Upper lobe of left lung (tissue), 4 donors: ENCODE data around the gene KDELR1.

Experiments used
- EP300 ChIP-seq, 4 donors: sonication (generic); formaldehyde crosslinking; IDR thresholded peaks; one replicate each; pipeline ENCODE4 v1.5.1; 2017; ENCODE audit warnings: antibody characterized with exemption in 4 of 4, control low read depth in 2 of 4
- POLR2AphosphoS5 ChIP-seq, 2 donors: sonication (generic); formaldehyde crosslinking; IDR thresholded peaks; one replicate each; pipeline ENCODE4 v1.5.1; 2017; ENCODE audit warnings: antibody characterized with exemption in 2 of 2
- TF ChIP-seq, protein P1 (sequence below), 6 experiments: fragments of 450-650 bp in 4 of 6; fragments of 200-600 bp in 2 of 6; sonication (generic) in 2 of 6; IDR thresholded peaks; one replicate each; pipeline ENCODE4 v1.5.1; 2016 to 2019; ENCODE audit warnings: antibody characterized with exemption in 6 of 6

DNA sequence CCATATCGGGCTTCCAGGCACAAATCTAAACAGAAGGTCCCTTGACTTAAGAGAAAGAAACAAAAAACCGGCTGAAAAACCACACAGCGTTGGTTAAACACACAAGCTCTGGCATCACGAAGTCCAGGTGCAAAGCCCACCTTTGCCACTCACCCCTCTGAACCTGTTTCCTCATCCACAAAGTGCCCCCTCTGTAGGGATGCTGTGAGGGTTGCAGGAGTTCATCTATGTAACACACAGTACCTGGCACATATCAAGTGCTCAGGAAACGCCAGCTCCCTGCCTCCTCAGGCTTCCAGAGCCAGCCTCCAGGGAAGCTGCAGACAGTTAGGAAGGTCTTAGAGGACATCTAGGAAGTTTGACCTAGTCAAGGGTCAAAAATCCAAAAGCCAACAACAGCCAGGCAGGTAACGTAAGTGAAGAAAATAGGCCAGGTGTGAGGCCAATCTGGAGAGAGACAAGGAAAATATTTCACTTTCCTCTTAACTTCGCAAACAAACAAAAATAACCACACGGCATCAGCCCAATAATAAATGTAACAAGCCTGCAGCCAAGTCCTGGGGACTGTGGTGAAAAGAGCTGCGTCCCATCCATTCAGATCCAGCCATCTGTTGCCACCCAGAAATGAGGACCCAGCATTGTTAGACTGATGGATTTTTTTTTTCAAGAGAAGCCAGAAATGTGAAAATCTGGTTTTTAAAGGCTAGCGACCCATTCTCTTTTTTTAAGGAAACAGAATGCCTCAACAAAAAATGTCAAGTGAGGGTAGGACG lies 10.0 kb downstream of the KDELR1 start:
- TF ChIP-seq, protein P1, sequence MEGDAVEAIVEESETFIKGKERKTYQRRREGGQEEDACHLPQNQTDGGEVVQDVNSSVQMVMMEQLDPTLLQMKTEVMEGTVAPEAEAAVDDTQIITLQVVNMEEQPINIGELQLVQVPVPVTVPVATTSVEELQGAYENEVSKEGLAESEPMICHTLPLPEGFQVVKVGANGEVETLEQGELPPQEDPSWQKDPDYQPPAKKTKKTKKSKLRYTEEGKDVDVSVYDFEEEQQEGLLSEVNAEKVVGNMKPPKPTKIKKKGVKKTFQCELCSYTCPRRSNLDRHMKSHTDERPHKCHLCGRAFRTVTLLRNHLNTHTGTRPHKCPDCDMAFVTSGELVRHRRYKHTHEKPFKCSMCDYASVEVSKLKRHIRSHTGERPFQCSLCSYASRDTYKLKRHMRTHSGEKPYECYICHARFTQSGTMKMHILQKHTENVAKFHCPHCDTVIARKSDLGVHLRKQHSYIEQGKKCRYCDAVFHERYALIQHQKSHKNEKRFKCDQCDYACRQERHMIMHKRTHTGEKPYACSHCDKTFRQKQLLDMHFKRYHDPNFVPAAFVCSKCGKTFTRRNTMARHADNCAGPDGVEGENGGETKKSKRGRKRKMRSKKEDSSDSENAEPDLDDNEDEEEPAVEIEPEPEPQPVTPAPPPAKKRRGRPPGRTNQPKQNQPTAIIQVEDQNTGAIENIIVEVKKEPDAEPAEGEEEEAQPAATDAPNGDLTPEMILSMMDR (IDR thresholded peaks at IDR 0.05): no peak
- TF ChIP-seq POLR2AphosphoS5 (IDR thresholded peaks at IDR 0.05): no peak
- TF ChIP-seq EP300 (IDR thresholded peaks at IDR 0.05): no peak
